ENCODE data around the gene B4GALNT4. TPM values are rescaled to one million over a fixed set of nuclear protein-coding genes. Genes with fewer than 3 reads are reported as not detected.
A peak's percentile ranks its signal among the peaks of the same experiment; 100 is the strongest.

B4GALNT4 gene
- total and polyA plus RNA-seq, 2 of the 13 experiments (the other 11 are each of a cell fraction or from before 2014, with no cell fraction given): 30.5 to 50.1 TPM

- no peak for TF ChIP-seq ZNF484 (CRISPR knock-in tag; IDR thresholded peaks at IDR 0.05; ENCODE audit: borderline replicate concordance, low read depth)
- no peak for TF ChIP-seq SNAPC5 (CRISPR knock-in tag; IDR thresholded peaks at IDR 0.05; ENCODE audit: borderline replicate concordance)
- TF ChIP-seq ZNF260 (CRISPR knock-in tag; IDR thresholded peaks at IDR 0.05; ENCODE audit: borderline replicate concordance, low read depth): no peak
- TF ChIP-seq ZNF335 (CRISPR knock-in tag; IDR thresholded peaks at IDR 0.05): no peak
- TF ChIP-seq, protein P1, sequence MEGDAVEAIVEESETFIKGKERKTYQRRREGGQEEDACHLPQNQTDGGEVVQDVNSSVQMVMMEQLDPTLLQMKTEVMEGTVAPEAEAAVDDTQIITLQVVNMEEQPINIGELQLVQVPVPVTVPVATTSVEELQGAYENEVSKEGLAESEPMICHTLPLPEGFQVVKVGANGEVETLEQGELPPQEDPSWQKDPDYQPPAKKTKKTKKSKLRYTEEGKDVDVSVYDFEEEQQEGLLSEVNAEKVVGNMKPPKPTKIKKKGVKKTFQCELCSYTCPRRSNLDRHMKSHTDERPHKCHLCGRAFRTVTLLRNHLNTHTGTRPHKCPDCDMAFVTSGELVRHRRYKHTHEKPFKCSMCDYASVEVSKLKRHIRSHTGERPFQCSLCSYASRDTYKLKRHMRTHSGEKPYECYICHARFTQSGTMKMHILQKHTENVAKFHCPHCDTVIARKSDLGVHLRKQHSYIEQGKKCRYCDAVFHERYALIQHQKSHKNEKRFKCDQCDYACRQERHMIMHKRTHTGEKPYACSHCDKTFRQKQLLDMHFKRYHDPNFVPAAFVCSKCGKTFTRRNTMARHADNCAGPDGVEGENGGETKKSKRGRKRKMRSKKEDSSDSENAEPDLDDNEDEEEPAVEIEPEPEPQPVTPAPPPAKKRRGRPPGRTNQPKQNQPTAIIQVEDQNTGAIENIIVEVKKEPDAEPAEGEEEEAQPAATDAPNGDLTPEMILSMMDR (CRISPR knock-in tag; IDR thresholded peaks at IDR 0.05): no peak; the same call in 1 of the 2 replicates
- no peak for TF ChIP-seq GLI4 (CRISPR knock-in tag; IDR thresholded peaks at IDR 0.05; ENCODE audit: borderline replicate concordance)
- no peak for TF ChIP-seq ZNF275 (CRISPR knock-in tag; IDR thresholded peaks at IDR 0.05; ENCODE audit: borderline replicate concordance)
- TF ChIP-seq, protein P2, sequence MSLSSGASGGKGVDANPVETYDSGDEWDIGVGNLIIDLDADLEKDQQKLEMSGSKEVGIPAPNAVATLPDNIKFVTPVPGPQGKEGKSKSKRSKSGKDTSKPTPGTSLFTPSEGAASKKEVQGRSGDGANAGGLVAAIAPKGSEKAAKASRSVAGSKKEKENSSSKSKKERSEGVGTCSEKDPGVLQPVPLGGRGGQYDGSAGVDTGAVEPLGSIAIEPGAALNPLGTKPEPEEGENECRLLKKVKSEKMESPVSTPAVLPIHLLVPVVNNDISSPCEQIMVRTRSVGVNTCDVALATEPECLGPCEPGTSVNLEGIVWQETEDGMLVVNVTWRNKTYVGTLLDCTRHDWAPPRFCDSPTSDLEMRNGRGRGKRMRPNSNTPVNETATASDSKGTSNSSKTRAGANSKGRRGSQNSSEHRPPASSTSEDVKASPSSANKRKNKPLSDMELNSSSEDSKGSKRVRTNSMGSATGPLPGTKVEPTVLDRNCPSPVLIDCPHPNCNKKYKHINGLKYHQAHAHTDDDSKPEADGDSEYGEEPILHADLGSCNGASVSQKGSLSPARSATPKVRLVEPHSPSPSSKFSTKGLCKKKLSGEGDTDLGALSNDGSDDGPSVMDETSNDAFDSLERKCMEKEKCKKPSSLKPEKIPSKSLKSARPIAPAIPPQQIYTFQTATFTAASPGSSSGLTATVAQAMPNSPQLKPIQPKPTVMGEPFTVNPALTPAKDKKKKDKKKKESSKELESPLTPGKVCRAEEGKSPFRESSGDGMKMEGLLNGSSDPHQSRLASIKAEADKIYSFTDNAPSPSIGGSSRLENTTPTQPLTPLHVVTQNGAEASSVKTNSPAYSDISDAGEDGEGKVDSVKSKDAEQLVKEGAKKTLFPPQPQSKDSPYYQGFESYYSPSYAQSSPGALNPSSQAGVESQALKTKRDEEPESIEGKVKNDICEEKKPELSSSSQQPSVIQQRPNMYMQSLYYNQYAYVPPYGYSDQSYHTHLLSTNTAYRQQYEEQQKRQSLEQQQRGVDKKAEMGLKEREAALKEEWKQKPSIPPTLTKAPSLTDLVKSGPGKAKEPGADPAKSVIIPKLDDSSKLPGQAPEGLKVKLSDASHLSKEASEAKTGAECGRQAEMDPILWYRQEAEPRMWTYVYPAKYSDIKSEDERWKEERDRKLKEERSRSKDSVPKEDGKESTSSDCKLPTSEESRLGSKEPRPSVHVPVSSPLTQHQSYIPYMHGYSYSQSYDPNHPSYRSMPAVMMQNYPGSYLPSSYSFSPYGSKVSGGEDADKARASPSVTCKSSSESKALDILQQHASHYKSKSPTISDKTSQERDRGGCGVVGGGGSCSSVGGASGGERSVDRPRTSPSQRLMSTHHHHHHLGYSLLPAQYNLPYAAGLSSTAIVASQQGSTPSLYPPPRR (CRISPR knock-in tag; IDR thresholded peaks at IDR 0.05; ENCODE audit: borderline replicate concordance): peak; percentile 73; the same call in 1 of the 2 replicates
- TF ChIP-seq BHLHE40 (IDR thresholded peaks at IDR 0.05; ENCODE audit: low read length): no peak
- no peak for TF ChIP-seq ZNF282 (IDR thresholded peaks at IDR 0.05; ENCODE audit: partially characterized antibody)
- no peak for TF ChIP-seq ZFP41 (CRISPR knock-in tag; IDR thresholded peaks at IDR 0.05; ENCODE audit: borderline replicate concordance)
- no peak for TF ChIP-seq NR2F6 (IDR thresholded peaks at IDR 0.05)
- no peak; the same call in 1 of the 2 replicates for TF ChIP-seq NR2F6 (CRISPR knock-in tag; IDR thresholded peaks at IDR 0.05)
- peak; percentile 57 for TF ChIP-seq HMG20A (CRISPR knock-in tag; IDR thresholded peaks at IDR 0.05; ENCODE audit: borderline replicate concordance)
- peak; percentile 54; the same call in 1 of the 2 replicates for TF ChIP-seq ZSCAN9 (CRISPR knock-in tag; IDR thresholded peaks at IDR 0.05; ENCODE audit: borderline replicate concordance)
- TF ChIP-seq, protein P3, sequence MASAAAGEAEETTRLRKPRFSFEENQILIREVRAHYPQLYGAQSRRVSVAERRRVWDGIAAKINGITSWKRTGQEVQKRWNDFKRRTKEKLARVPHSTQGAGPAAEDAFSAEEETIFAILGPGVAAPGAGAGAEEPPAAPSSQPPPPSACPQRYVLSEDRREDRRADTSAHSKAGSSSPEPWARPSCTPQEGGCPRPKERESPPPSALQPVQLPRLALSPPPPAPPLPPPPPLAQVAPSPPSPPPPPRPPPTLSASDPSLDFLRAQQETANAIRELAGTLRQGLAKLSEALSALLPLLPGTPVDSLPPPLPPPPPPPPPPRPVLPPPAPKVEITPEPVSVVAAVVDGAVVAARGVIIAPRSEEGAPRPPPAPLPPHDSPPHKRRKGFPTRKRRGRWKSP (CRISPR knock-in tag; IDR thresholded peaks at IDR 0.05): peak; percentile 38; the same call in 1 of the 2 replicates
- no peak for TF ChIP-seq STAG1 (CRISPR knock-in tag; IDR thresholded peaks at IDR 0.05)
- TF ChIP-seq ZNF136 (CRISPR knock-in tag; IDR thresholded peaks at IDR 0.05; ENCODE audit: low read depth): 0 out of 2 replicates have a peak, but pooled peaks have one; percentile 58
- no peak for TF ChIP-seq ZNF431 (CRISPR knock-in tag; IDR thresholded peaks at IDR 0.05; ENCODE audit: borderline replicate concordance, low read depth)
- peak; percentile 67 for TF ChIP-seq PHF8 (CRISPR knock-in tag; IDR thresholded peaks at IDR 0.05)
Measured at GRCh38 chr11:355581-356458, 13.5 kb upstream of the B4GALNT4 start (continued).
